Glutamatergic neuron (in vitro differentiated cells): ENCODE measurements around the gene KIRREL3. TPM values are rescaled to one million over a fixed set of nuclear protein-coding genes. Genes with fewer than 3 reads are reported as not detected.

ENCODE experiments used
- DNase-seq: peaks from one replicate; pipeline ENCODE4 v3.0.0; 2022
- H3K27ac Mint-ChIP-seq: one replicate; pipeline ENCODE4 v1.8.0; 2020; ENCODE audit warnings: mild to moderate bottlenecking, mixed read lengths, inconsistent platforms; ENCODE audit not compliant: unreplicated experiment
- H3K27me3 Mint-ChIP-seq: one replicate; pipeline ENCODE4 v1.8.0; 2020; ENCODE audit warnings: mild to moderate bottlenecking, moderate library complexity, mixed read lengths, inconsistent platforms; ENCODE audit not compliant: unreplicated experiment
- H3K36me3 Mint-ChIP-seq: one replicate; pipeline ENCODE4 v1.8.0; 2020; ENCODE audit warnings: mild to moderate bottlenecking, mixed read lengths, inconsistent platforms; ENCODE audit not compliant: unreplicated experiment
- H3K4me1 Mint-ChIP-seq: one replicate; pipeline ENCODE4 v1.8.0; 2020; ENCODE audit warnings: mild to moderate bottlenecking, low read depth, mixed read lengths, inconsistent platforms; ENCODE audit not compliant: unreplicated experiment
- H3K4me3 Mint-ChIP-seq: one replicate; pipeline ENCODE4 v1.8.0; 2020; ENCODE audit warnings: mild to moderate bottlenecking, mixed read lengths, inconsistent platforms; ENCODE audit not compliant: unreplicated experiment
- H3K9me3 Mint-ChIP-seq: one replicate; pipeline ENCODE4 v1.8.0; 2020; ENCODE audit warnings: mild to moderate bottlenecking, moderate library complexity, mixed read lengths, inconsistent platforms; ENCODE audit not compliant: unreplicated experiment
- total RNA-seq: library from RNA; stranded (reverse); fragmentation: NEBNext Ultra II Directional; extraction: Animal tissue kit (Norgen Biotek cat#: 25700); gene quantifications from one replicate; pipeline ENCODE4 v1.2.1, GENCODE V29; 2021; ENCODE audit not compliant: unreplicated experiment
- TF ChIP-seq, protein P1 (sequence below): fragments of 200-600 bp; sonication (generic); IDR thresholded peaks from one replicate; pipeline ENCODE4 v1.5.0; 2021; ENCODE audit not compliant: partially characterized antibody, unreplicated experiment

Gene KIRREL3
- total RNA-seq, 1 donor from 2014 or later, result 25.3 TPM

DNA sequence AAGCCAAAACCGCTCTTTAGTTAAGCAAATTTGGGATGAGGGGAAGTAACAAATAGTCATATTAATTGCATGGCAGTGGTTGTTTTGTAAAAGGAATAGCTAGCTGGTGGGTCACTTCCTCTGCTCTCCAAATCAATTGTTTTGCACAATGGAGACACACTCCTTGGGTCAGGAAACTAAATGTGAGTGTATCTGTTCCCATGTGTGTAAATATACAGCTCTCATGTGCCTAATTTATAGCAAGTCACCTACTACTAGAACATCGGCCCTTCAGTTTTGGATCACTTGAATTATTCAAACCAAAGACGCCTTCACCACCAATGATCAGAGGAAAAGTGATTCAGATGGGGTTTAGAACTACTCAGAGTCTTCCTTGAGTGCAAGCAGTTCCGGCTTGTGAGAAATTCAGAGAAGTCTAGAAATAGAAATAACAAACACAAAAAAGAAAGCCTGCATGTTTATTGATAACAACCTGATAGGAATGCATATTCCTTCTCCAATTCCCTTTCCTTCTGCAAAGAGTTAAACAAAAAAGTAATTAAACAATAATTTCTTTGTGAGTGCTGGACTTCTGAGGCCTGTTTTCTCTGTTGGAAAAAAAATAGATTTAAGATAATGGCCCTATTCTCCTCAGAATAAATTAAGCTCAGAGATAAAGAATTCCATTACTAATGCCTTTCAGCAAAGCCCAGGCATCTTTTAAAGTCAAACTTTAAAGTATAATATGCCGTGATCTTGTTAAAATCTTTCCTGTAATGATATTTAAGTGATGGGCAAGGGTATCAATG lies 100.4 kb downstream of the KIRREL3 start:
- peaks cover 2% of the 10 kb centered on the region for H3K27me3 Mint-ChIP-seq
- no peak overlapping the region for H3K27ac Mint-ChIP-seq
- TF ChIP-seq, protein P1, sequence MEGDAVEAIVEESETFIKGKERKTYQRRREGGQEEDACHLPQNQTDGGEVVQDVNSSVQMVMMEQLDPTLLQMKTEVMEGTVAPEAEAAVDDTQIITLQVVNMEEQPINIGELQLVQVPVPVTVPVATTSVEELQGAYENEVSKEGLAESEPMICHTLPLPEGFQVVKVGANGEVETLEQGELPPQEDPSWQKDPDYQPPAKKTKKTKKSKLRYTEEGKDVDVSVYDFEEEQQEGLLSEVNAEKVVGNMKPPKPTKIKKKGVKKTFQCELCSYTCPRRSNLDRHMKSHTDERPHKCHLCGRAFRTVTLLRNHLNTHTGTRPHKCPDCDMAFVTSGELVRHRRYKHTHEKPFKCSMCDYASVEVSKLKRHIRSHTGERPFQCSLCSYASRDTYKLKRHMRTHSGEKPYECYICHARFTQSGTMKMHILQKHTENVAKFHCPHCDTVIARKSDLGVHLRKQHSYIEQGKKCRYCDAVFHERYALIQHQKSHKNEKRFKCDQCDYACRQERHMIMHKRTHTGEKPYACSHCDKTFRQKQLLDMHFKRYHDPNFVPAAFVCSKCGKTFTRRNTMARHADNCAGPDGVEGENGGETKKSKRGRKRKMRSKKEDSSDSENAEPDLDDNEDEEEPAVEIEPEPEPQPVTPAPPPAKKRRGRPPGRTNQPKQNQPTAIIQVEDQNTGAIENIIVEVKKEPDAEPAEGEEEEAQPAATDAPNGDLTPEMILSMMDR, result no peak
- peaks cover 10% of the 10 kb centered on the region for H3K36me3 Mint-ChIP-seq
- DNase-seq, result no peak
- H3K4me3 Mint-ChIP-seq, result no peak overlapping the region
- H3K4me1 Mint-ChIP-seq, result peaks cover 3% of the 10 kb centered on the region
- peaks cover 1% of the 10 kb centered on the region for H3K9me3 Mint-ChIP-seq

DNA sequence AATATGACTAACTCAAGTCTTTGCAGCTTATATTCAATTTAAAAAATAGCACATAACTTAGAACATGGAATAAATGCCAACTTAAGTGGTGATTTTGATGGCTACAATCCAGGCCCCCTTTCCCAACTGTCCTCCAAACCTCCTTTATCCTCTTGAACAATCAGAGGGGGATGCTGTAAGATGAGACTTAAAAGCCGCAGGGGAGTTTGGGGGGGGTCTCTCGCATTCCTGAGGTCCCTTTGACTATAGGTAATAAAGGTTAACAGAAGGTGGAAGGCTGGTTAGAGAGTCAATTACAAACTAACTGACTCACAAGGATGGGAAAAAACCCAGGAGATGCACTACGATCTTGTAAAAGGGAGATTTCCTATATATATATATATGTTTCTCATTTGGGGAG lies 101.8 kb downstream of the KIRREL3 start:
- H3K27me3 Mint-ChIP-seq, result no peaks in the 10 kb centered on the region
- no peak overlapping the region for H3K4me3 Mint-ChIP-seq
- peaks cover 13% of the 10 kb centered on the region for H3K36me3 Mint-ChIP-seq
- TF ChIP-seq, protein P1, result no peak
- H3K9me3 Mint-ChIP-seq, result peaks cover 1% of the 10 kb centered on the region
- H3K27ac Mint-ChIP-seq, result no peak overlapping the region
- DNase-seq, result no peak
- H3K4me1 Mint-ChIP-seq, result peaks cover 2% of the 10 kb centered on the region

DNA sequence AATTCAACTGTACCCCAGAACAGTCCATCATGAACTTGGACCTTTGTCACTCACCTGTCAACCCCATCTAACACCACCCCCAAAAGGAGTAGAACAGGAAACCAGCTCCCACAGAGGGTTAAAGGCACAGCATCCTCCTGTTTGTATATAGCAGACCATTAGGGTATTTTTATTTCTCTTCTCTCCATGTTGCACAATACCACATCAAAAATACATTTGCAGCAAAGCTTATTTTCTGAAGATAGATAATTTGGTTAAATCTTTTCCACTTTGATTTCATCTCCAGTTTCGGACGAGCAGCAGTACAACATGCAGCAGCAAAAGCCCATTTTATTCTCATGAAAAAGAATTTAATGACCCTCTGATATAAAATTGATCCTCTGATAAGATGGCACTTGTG lies 103.1 kb downstream of the KIRREL3 start:
- DNase-seq, result no peak
- peaks cover 13% of the 10 kb centered on the region for H3K4me1 Mint-ChIP-seq
- peaks cover 1% of the 10 kb centered on the region for H3K9me3 Mint-ChIP-seq

DNA sequence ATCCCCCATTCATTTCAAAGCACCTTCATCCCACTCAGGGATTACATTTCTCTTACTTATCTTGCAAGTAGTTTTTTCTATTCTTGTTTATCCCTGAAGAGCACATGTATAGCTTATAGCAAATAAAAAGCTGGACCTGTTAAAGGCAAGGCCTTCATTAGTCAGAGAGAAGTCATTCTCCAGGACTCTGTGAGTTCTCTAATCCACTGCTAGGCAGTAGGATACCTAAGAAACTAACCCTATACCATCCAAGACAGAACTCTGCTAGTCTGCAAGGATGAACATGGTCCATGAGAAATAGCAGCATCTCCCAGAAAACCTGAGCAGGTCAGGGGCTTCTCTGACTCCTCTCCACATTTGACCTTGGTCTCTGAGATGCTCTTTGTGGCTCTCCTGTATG lies 104.5 kb downstream of the KIRREL3 start:
- no peak for DNase-seq
- TF ChIP-seq, protein P1, result no peak
- H3K4me3 Mint-ChIP-seq, result no peak overlapping the region
- peaks cover 1% of the 10 kb centered on the region for H3K9me3 Mint-ChIP-seq
- peaks cover 13% of the 10 kb centered on the region for H3K36me3 Mint-ChIP-seq
- peaks cover 16% of the 10 kb centered on the region for H3K4me1 Mint-ChIP-seq
- no peaks in the 10 kb centered on the region for H3K27me3 Mint-ChIP-seq
- no peak overlapping the region for H3K27ac Mint-ChIP-seq

More for the DNA sequence above, 103.1 kb downstream of the KIRREL3 start:
- no peaks in the 10 kb centered on the region for H3K27me3 Mint-ChIP-seq
- TF ChIP-seq, protein P1, result no peak
- H3K27ac Mint-ChIP-seq, result no peak overlapping the region
- no peak overlapping the region for H3K4me3 Mint-ChIP-seq
- H3K36me3 Mint-ChIP-seq, result peaks cover 13% of the 10 kb centered on the region

DNA sequence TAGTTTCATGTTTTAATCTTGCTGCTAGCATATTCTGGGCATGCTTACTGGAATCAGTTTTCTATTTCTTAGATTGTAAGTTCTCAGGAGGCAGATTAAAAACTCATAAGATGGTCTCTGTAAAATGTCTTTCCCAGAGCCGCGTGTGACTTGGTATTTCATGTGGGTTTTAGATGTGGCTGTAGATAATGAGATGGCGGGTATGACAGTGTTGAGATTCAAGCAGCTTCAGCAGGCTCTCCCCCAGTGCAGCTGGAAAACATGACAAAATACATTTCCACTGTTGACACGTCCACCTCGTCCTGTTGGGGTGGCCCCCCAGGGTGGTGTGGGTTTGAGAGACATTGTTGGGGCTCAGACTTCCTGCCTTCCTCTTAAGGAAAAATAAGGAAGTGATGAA lies 106.8 kb downstream of the KIRREL3 start:
- peaks cover 2% of the 10 kb centered on the region for H3K27me3 Mint-ChIP-seq
- H3K36me3 Mint-ChIP-seq, result peaks cover 13% of the 10 kb centered on the region
- TF ChIP-seq, protein P1, result no peak
- H3K4me3 Mint-ChIP-seq, result no peak overlapping the region
- no peak overlapping the region for H3K27ac Mint-ChIP-seq
- H3K4me1 Mint-ChIP-seq, result peaks cover 19% of the 10 kb centered on the region
- peaks cover 4% of the 10 kb centered on the region for H3K9me3 Mint-ChIP-seq
- DNase-seq, result no peak
